Astrocyte (in vitro differentiated cells and primary cell): ENCODE data around the gene ZNF532. TPM values are rescaled to one million over a fixed set of nuclear protein-coding genes. Genes with fewer than 3 reads are reported as not detected.

Experiments used
- DNase-seq: peaks from one replicate; pipeline ENCODE4 v3.0.0-alpha.2; 2010; ENCODE audit warnings: low read depth
- FAIRE-seq: peaks from 2 replicates; lab custom pipeline; 2011; peaks lifted over from hg19 to GRCh38; lab: Jason Lieb, UNC
- H2AFZ ChIP-seq: 2 replicates; pipeline ENCODE4 v1.6.0; 2012; ENCODE audit warnings: low read depth, low read length, inconsistent platforms
- H3K27ac ChIP-seq: 2 replicates; pipeline ENCODE4 v1.5.1; 2011; ENCODE audit warnings: low read depth, low read length, inconsistent platforms
- H3K27me3 ChIP-seq: 2 replicates; pipeline ENCODE4 v1.6.0; 2011; ENCODE audit warnings: low read length, inconsistent platforms; ENCODE audit not compliant: insufficient read depth
- H3K36me3 ChIP-seq: 2 replicates; pipeline ENCODE4 v1.5.1; 2011; ENCODE audit warnings: low read length, inconsistent platforms; ENCODE audit not compliant: insufficient read depth
- H3K4me1 ChIP-seq: 2 replicates; pipeline ENCODE4 v1.5.1; 2011; ENCODE audit warnings: low read length, inconsistent platforms; ENCODE audit not compliant: insufficient read depth
- H3K4me2 ChIP-seq: 2 replicates; pipeline ENCODE4 v1.6.0; 2012; ENCODE audit warnings: low read length, inconsistent platforms
- H3K4me3 ChIP-seq: 2 replicates; pipeline ENCODE4 v1.5.1; 2011; ENCODE audit warnings: low read depth, mild to moderate bottlenecking, low read length, inconsistent platforms; ENCODE audit not compliant: insufficient read depth
- H3K79me2 ChIP-seq: 2 replicates; pipeline ENCODE4 v1.6.0; 2012; ENCODE audit warnings: mild to moderate bottlenecking, low read length, inconsistent platforms; ENCODE audit not compliant: insufficient read depth
- H3K9ac ChIP-seq: 2 replicates; pipeline ENCODE4 v1.6.0; 2012; ENCODE audit warnings: mild to moderate bottlenecking, low read length, inconsistent platforms
- H3K9me3 ChIP-seq: 2 replicates; pipeline ENCODE4 v1.5.1; 2012; ENCODE audit warnings: low read depth, mild to moderate bottlenecking, low read length, inconsistent platforms; ENCODE audit not compliant: insufficient read depth
- H4K20me1 ChIP-seq: 2 replicates; pipeline ENCODE4 v1.6.0; 2012; ENCODE audit warnings: low read length, inconsistent platforms; ENCODE audit not compliant: insufficient read depth
- H3K27ac Mint-ChIP-seq: one replicate; pipeline ENCODE4 v1.8.0; 2021; ENCODE audit warnings: mild to moderate bottlenecking, mixed read lengths; ENCODE audit not compliant: unreplicated experiment
- H3K27me3 Mint-ChIP-seq: one replicate; pipeline ENCODE4 v1.8.0; 2021; ENCODE audit warnings: low read depth, mixed read lengths; ENCODE audit not compliant: unreplicated experiment
- H3K36me3 Mint-ChIP-seq: one replicate; pipeline ENCODE4 v1.8.0; 2021; ENCODE audit warnings: low read depth, mixed read lengths; ENCODE audit not compliant: unreplicated experiment
- H3K4me1 Mint-ChIP-seq: one replicate; pipeline ENCODE4 v1.8.0; 2021; ENCODE audit warnings: low read depth, mixed read lengths; ENCODE audit not compliant: unreplicated experiment
- H3K4me3 Mint-ChIP-seq: one replicate; pipeline ENCODE4 v1.8.0; 2021; ENCODE audit warnings: mild to moderate bottlenecking, moderate library complexity, mixed read lengths; ENCODE audit not compliant: unreplicated experiment
- H3K9me3 Mint-ChIP-seq: one replicate; pipeline ENCODE4 v1.8.0; 2021; ENCODE audit warnings: mild to moderate bottlenecking, mixed read lengths; ENCODE audit not compliant: unreplicated experiment
- CTCF ChIP-seq: IDR thresholded peaks from 2 replicates; pipeline ENCODE4 v1.5.1; 2011; ENCODE audit warnings: low read depth, mild to moderate bottlenecking, inconsistent platforms, low read length, moderate library complexity; ENCODE audit not compliant: insufficient read depth
- EZH2 ChIP-seq: IDR thresholded peaks from 2 replicates; pipeline ENCODE4 v1.6.1; 2012; ENCODE audit warnings: mild to moderate bottlenecking, low read length, inconsistent platforms; ENCODE audit not compliant: insufficient read depth
- total RNA-seq: library from RNA; stranded (reverse); gene quantifications from 2 replicates; pipeline ENCODE4 v1.2.1, GENCODE V29; 2021

Gene ZNF532
- total RNA-seq, 1 donor from 2014 or later, result 135 TPM

GRCh38 chr18:58870621-58871020 is 5.9 kb downstream of the ZNF532 start:
- DNase-seq (no peak), FAIRE-seq (no peak)
- H3K4me2 ChIP-seq, result no peak overlapping the region
- no peak overlapping the region for H2AFZ ChIP-seq
- peaks cover 92% of the 10 kb centered on the region for H3K79me2 ChIP-seq
- Mint-ChIP-seq H3K27me3 (no peaks in the 10 kb centered on the region), H3K36me3 (peaks cover 30% of the 10 kb centered on the region), H3K9me3 (peaks cover 2% of the 10 kb centered on the region), H3K27ac (peak overlapping the region; percentile 44), H3K4me1 (peaks cover 45% of the 10 kb centered on the region), H3K4me3 (no peak overlapping the region)
- peaks cover 34% of the 10 kb centered on the region for H3K36me3 ChIP-seq
- H3K9ac ChIP-seq, result no peak overlapping the region
- H3K27ac ChIP-seq, result no peak overlapping the region
- peaks cover 18% of the 10 kb centered on the region for H4K20me1 ChIP-seq
- no peak overlapping the region for H3K4me3 ChIP-seq
- H3K9me3 ChIP-seq, result no peaks in the 10 kb centered on the region
- TF ChIP-seq CTCF, result no peak
- TF ChIP-seq EZH2, result no peak
- H3K27me3 ChIP-seq, result no peaks in the 10 kb centered on the region
- peaks cover 42% of the 10 kb centered on the region for H3K4me1 ChIP-seq

GRCh38 chr18:58871514-58872420 is 7.1 kb downstream of the ZNF532 start:
- Histone ChIP-seq H3K36me3 (peaks cover 39% of the 10 kb centered on the region), H3K79me2 (peaks cover 89% of the 10 kb centered on the region), H3K4me1 (peaks cover 31% of the 10 kb centered on the region), H3K27ac (peak overlapping the region; percentile 8), H3K9ac (peak overlapping the region; percentile 51), H3K27me3 (no peaks in the 10 kb centered on the region), H3K9me3 (no peaks in the 10 kb centered on the region), H3K4me2 (peak overlapping the region; percentile 57), H3K4me3 (no peak overlapping the region), H4K20me1 (peaks cover 21% of the 10 kb centered on the region), H2AFZ (no peak overlapping the region)
- FAIRE-seq (no peak), DNase-seq (no peak)
- H3K27ac Mint-ChIP-seq, result peak overlapping the region; percentile 14
- H3K36me3 Mint-ChIP-seq, result peaks cover 37% of the 10 kb centered on the region
- no peak overlapping the region for H3K4me3 Mint-ChIP-seq
- H3K4me1 Mint-ChIP-seq, result peaks cover 36% of the 10 kb centered on the region
- H3K27me3 Mint-ChIP-seq, result no peaks in the 10 kb centered on the region
- H3K9me3 Mint-ChIP-seq, result peaks cover 2% of the 10 kb centered on the region
- TF ChIP-seq CTCF (no peak), EZH2 (no peak)

- Histone ChIP-seq H2AFZ (no peak overlapping the region), H3K27me3 (no peaks in the 10 kb centered on the region), H3K4me3 (no peak overlapping the region), H3K4me1 (peaks cover 15% of the 10 kb centered on the region), H3K79me2 (peaks cover 95% of the 10 kb centered on the region), H3K9ac (no peak overlapping the region), H3K36me3 (peaks cover 43% of the 10 kb centered on the region), H4K20me1 (peaks cover 62% of the 10 kb centered on the region), H3K4me2 (no peak overlapping the region), H3K9me3 (no peaks in the 10 kb centered on the region), H3K27ac (no peak overlapping the region)
- Mint-ChIP-seq H3K4me3 (no peak overlapping the region), H3K27me3 (no peaks in the 10 kb centered on the region), H3K36me3 (peaks cover 43% of the 10 kb centered on the region), H3K9me3 (peaks cover 3% of the 10 kb centered on the region), H3K27ac (no peak overlapping the region), H3K4me1 (peaks cover 15% of the 10 kb centered on the region)
- TF ChIP-seq EZH2 (no peak), CTCF (no peak)
- DNase-seq (no peak), FAIRE-seq (no peak)
Observed at GRCh38 chr18:58878640-58879039, 14.0 kb downstream of the ZNF532 start.
